NCI-H345 treated with DMSO at 0.1 percent for 48 hours (cell line): ENCODE measurements around the gene CTIF.

ENCODE experiments used
- DNase-seq: peaks from one replicate; lab custom pipeline; 2025; ENCODE audit not compliant: unreplicated experiment; lab: John Stamatoyannopoulos, UW

The CTIF gene

GRCh38 chr18:48675912-48676311 is 137.1 kb downstream of the CTIF start:
- no peak for DNase-seq

- DNase-seq, result no peak
Observed at GRCh38 chr18:48676346-48676745, 137.5 kb downstream of the CTIF start.

GRCh38 chr18:48676756-48677368 is 138.0 kb downstream of the CTIF start:
- no peak for DNase-seq

GRCh38 chr18:48678237-48679115 is 139.6 kb downstream of the CTIF start:
- no peak for DNase-seq

GRCh38 chr18:48679236-48679635 is 140.4 kb downstream of the CTIF start:
- no peak for DNase-seq

- DNase-seq, result no peak
Observed at GRCh38 chr18:48680339-48681250, 141.8 kb downstream of the CTIF start.

GRCh38 chr18:48682768-48683167 is 143.9 kb downstream of the CTIF start:
- no peak for DNase-seq

- no peak for DNase-seq
Observed at GRCh38 chr18:48683197-48683596, 144.4 kb downstream of the CTIF start.

GRCh38 chr18:48683661-48684060 is 144.8 kb downstream of the CTIF start:
- no peak for DNase-seq

GRCh38 chr18:48687346-48688042 is 148.7 kb downstream of the CTIF start:
- no peak for DNase-seq

- DNase-seq, result no peak
Observed at GRCh38 chr18:48688961-48689360, 150.1 kb downstream of the CTIF start.

GRCh38 chr18:48689548-48689947 is 150.7 kb downstream of the CTIF start:
- no peak for DNase-seq

GRCh38 chr18:48690494-48690893 is 151.7 kb downstream of the CTIF start:
- no peak for DNase-seq

- DNase-seq, result no peak
Observed at GRCh38 chr18:48693006-48693405, 154.2 kb downstream of the CTIF start.

GRCh38 chr18:48693625-48694262 is 154.9 kb downstream of the CTIF start:
- no peak for DNase-seq

- no peak for DNase-seq
Observed at GRCh38 chr18:48694295-48694694, 155.5 kb downstream of the CTIF start.

- DNase-seq, result no peak
Observed at GRCh38 chr18:48695671-48696070, 156.8 kb downstream of the CTIF start.

GRCh38 chr18:48696218-48696617 is 157.4 kb downstream of the CTIF start:
- no peak for DNase-seq

- no peak for DNase-seq
Observed at GRCh38 chr18:48697441-48697840, 158.6 kb downstream of the CTIF start.

GRCh38 chr18:48698707-48699106 is 159.9 kb downstream of the CTIF start:
- no peak for DNase-seq
